Stimulated activated CD4-positive, alpha-beta T cell treated with anti-CD3 and anti-CD28 coated beads, Interleukin-4, amount 100 ng/mL, for 1 hour (primary cell): ENCODE data around the gene C1QB.
"Not testable (repeated sequence)": the region's sequence is repeated elsewhere in the genome, so short reads cannot be mapped to it uniquely, and the experiment has no call there.

Source experiments
- DNase-seq: peaks from one replicate; pipeline ENCODE4 v3.0.0-alpha.2; 2020

The C1QB gene

DNA sequence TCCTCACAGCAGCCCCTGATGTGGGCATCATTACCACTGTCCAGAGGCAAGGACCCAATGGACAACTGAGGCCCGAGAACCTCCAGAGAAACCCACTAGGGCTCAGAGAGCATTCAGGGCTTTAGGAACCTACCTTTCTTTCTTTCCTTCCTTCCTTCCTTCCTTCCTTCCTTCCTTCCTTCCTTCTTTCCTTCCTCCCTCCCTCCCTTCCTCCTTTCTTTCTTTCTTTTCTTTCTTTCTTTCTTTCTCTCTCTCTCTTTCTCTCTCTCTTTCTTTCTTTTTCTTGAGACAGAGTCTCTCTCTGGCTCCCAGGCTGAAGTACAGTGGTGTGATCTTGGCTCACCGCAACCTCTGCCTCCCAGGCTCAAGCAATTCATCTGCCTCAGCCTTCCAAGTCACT, 15.8 kb downstream of the C1QB start:
- DNase-seq = not testable (repeated sequence)

DNA sequence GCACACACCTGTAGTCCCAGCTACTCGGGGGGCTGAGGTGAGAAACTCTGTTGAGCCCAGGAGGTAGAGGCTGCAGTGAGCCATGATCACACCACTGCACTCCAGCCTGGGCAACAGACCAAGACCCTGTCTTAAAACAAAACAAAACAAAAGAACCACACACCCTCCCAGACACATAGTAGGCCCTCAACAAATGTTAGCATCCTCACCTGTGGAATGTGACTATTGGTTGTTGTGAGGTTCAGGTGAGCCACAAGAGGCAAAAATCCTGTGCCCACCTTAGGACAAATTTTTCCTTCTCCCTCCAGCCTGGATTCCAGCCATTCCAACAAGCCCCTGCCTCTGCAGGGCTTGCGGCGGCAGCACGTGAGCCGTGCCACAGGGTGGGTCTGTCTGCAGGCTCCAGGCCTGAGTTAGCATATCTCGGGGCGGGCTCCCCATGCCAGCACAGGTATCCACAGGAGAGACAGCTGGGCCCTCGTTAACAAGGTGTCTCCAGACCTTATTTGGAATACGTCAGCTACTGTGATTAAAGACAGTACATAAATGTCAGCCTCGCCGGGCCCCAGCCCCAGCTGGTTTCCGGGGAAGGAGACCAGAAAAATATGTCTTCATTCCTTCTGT, 17.4 kb downstream of the C1QB start:
- DNase-seq = no peak

DNA sequence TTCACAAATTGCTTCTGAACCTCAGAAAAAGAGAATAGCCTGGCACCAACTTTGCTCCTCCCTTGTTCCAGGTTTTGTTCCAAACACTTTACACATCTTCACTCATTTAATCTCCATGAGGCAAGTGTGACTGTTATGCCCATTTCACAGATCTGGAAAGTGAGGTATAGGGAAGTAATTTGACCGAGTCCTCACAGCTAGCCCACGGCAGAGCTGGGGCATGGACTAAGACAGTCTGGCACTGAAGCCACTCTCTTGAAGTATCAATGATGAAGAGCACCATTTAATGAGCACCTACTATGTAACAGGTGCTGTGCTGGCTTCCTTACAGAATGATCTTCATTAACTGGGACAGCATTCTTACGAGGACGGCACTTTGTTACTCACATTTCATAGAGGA, 19.0 kb downstream of the C1QB start:
- no peak for DNase-seq

DNA sequence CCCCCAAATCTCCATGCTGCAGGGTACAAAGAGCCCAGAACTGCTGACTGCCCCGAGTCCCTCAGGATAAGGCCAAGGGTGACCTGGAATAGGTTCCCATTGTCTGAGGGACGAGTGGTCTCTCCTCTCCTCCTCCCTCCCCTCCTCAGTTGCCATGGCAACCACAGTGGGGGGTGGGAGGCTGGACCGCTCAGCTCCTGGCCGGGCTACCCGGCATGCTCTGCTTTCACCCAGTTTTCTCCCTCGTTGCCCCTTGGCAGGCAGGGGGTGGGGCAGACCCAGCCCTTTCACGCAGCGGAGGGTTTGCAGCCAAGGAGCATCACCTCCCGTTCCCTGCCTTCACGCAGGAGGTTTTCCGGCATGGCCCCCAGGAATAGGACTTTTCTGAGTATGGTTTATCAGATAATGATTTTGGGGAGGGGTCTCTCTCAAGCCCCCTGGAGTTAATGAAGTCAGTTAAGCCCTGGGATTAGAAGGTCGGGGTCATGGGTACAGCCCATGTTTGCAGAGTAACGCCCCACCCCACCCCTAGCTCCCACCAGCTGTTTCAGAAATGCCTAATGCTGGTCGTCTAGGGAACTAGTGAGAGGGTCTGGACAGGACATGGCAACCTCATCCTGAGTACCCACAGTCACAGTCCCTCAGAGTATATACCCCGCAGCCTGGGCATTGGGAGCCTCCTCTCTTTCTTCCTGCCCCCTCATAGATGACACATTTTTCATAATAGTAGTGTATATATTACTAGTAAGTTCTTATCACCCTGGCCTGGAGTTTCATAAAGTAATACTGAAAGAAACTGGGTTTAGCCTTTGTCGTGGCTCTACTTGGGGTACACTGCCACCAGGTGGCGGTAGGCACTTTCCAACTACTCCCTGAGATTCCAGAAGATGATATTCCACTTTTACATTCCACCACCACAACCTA, 20.7 kb downstream of the C1QB start:
- DNase-seq = no peak

DNA sequence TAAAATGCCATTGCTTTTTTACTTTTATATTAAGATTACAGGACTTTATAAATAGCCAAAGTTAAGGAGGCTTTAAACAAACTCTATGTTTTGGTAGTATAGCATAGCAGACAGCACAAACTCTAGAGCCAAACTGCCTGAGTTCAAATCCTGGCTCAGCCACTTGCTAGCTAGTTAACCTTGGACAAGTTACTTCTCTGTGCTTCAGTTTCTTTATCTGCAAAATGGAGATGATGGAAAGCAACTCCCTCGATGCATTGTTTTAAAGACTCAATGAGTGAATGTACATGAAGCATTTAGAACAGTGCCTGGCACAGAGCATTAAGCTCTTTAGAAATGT, 21.3 kb downstream of the C1QB start:
- no peak for DNase-seq

DNA sequence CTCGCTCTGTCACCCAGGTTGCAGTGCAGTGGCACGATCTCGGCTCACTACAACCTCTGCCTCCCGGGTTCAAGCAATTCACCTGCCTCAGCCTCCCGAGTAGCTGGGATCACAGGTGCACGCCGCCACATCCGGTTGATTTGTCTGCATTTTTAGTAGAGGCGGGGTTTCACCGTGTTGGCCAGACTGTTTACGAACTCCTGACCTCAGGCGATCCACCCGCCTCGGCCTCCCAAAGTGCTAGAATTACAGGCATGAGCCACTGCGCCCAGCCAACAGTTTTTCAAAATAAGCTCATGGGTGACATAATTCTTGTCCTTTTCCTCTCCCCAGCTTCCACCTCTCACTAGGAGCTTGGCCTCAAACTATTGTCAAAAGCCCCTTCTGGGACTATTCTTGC, 23.1 kb downstream of the C1QB start:
- DNase-seq = not testable (repeated sequence)

DNA sequence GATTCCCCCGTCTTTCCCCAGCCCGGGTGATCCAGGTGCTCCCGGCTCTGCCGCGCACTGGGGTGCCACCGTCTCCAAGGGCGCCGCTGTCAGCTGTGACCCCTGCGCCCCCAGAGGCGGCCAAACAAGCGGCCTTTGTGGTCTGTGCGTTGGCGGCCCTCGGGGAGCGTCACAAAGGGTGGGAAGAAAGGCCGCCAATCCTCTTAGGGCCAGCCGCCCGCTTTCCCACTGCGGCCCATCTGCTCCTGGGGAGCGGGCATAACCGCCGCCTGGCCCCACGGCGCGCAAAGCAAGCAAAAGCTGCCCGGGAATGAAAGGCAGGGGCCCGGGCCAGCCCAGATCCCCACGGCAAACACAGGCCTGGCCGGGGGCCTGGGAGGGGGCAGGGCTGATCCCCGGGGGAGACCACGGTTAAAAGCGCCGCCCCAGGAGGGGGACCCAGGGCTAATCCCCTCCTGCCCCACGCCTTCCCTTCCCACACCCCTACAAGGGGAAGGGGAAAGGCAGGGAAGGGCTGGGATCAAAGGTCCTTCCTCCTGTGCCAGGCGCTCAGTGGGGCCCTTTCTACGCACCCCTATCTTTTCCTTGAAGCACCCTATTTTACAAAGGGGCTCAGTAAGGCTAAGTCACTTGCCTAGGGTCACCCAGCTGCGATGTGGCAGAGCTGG, 24.0 kb downstream of the C1QB start:
- DNase-seq = no peak

DNA sequence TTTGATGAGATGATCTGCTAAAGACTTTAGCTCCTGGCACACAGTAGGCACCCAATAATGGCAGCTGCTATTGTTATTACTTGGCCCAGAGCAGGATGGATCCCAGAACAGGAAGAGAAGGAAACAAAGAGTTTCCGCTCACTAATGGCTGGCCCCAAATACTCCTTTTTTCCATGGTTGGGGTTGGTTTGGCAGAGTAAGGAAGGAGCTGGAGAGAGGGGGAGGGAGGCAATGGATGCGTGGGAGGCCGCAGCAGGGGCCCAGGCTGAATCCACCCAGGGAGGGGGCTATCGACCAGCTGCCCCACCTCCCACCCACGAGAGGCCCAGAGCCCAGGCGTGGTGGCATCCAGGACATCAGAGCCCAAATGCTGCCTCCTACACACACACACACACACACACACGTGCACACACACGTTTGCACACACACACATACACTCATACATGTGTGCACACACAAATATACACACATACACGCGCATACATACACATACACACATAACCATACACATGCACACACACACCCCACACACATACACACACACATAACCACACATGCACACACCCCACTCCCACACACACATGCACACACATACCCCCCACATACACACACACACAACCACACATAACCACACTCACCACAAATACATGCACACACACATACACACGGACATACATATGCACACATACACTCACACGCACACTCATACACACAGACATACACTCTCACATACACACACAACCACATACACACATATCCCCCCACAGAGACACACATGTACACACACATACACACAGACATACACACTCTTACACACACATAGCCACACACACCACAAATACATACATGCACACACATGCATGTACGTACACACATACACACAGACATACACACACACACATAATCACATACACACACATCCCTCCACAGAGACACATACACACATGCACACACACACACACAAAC, 25.2 kb downstream of the C1QB start:
- DNase-seq = no peak

DNA sequence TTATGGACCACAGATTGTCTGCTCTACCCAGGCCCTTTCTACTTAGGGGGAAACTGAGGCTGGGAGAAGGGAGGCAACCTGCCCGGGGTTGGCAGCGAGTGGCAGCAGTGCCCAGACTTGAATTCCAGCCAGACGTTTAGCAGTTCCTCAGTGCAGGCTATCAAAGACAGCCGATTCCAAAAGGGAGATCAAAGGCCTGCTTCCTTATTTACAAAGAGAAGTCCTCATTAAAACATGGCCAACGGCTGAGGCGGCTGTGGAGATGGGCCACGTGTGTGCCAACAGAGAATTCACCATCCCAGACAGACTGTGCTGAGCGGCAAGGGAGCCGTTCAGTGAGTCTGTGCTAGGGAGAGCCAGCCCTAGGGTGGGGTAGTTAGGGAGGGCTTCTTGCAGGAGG, 27.7 kb downstream of the C1QB start:
- DNase-seq = no peak

DNA sequence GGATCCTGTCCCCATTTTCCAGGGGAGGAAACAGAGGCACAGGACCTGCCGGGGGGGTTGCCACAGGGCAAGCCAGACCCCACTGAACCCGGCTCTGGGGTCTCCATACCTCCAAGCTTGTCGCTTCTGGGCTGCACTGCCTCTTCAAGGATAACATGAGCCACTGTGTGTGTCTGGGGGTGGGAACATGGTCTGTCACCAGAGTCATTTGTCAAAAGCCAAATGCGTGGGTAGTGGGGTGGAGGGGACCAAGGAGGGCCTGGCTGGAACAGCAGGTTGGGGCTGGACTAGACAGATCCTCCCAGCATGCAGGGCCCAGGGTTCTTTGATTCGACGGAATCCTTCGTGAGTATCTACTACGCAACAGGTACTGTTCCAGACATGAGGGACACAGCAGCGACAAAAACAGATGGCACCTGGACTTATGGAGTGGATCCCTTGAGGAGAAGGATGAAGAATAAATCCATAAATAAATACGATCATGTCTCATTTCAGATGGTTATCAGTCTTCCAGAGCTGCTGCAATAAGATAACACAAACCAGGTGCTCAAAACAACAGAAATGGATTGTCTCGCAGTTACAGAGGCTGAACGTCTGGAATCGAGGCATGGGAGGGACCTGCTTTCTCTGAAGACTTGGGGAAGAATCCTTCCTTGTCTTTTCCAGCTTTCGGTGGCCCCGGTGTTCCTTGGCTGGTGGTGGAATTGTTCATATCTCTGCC, 28.7 kb downstream of the C1QB start:
- DNase-seq = no peak

DNA sequence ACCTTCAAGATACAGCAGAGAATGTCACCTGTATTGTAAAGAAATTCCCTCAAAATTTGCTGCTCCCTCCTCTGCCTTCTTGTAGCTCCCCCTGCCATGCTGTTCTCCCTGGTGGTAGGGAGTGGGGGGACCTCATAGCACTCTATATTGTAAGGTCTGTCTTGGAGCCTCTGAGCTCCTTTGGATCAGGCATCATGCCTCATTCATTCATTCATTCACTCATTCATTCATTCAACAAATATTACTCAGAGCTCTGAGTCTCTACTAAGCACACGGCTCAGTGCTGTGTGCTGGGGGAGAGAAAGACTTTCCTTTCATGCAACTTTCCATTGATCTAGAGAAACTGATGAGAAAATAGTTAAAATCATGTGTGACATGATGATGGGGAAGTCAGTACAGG, 30.5 kb downstream of the C1QB start:
- DNase-seq = no peak

DNA sequence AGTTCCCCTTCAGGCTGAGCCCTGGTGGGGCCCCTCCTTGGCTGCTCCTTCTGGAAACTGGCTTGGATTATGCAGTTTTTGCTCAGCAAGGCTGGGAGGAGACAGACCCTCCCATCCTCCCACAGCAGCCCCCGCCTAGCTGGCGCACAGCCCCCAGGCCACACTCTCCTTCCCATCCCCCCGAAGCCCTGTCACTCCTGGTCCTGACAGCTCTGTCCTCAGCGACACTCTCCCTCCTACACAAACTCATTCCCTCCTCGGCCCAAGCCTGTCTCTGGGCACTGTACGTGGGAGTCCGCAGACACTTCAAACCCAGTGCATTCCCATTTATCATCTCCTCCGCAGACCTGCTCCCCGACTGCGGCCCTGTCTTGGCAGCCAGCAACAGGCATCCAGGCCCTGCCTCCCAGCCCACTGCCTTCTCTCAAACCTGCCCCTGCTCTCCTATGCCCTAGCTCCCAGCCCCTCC, 32.6 kb downstream of the C1QB start:
- DNase-seq = no peak

DNA sequence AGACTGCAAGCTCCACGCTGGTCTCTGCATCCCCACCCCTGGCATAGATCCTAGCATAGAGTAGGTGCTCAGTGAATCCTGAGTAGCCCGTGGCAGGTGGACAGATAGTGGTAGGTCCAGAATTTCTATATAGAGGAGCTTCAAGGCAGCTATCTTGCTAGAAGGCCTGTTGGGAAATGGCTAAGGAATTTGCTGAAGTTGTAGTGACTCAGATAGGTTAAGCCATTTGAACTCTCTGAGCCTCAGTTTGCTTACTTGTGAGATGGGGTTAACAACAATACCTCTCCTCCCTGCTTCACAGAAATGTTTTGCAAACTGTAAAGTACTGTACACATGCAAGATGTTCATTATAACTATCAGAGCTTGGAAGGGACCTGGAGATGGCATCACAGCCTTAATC, 34.2 kb downstream of the C1QB start:
- DNase-seq = no peak

DNA sequence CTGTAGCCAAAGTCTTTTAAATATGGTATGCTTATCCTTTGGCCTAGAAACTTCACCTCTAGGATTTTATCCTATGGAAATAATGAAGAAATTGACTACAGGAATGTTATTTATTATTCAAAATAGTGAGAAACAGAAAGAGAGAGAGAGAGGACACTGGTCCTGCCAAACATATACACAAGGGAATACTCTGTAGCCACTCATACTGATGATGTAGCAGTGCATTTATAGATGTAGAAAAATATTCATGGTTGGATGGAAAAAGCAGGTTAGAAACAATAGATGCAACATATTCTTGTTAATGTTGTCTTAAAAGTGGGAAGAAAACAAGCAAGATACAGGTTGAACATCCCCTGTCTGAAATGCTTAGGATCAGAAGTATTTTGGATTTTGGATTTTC, 35.4 kb downstream of the C1QB start:
- no peak for DNase-seq

DNA sequence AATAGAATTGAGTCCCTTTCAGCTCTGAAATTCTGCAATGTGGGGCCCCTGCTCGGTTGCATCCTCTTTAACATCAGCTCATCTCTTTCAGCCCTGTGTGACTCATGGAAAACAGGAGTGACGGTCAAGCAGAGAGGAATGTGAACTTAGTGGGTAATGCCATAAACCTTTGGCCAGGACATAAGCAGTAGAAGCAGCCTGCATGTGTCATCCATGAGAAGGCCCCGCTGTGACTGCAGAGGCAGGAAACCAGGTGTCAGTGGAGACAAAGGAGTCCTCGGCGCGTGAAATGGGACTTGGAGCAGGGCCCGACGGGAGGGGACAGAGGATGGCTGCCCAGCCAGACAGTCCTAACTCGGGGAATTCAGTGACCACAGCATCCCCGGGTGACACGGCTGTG, 36.5 kb downstream of the C1QB start:
- DNase-seq = no peak

DNA sequence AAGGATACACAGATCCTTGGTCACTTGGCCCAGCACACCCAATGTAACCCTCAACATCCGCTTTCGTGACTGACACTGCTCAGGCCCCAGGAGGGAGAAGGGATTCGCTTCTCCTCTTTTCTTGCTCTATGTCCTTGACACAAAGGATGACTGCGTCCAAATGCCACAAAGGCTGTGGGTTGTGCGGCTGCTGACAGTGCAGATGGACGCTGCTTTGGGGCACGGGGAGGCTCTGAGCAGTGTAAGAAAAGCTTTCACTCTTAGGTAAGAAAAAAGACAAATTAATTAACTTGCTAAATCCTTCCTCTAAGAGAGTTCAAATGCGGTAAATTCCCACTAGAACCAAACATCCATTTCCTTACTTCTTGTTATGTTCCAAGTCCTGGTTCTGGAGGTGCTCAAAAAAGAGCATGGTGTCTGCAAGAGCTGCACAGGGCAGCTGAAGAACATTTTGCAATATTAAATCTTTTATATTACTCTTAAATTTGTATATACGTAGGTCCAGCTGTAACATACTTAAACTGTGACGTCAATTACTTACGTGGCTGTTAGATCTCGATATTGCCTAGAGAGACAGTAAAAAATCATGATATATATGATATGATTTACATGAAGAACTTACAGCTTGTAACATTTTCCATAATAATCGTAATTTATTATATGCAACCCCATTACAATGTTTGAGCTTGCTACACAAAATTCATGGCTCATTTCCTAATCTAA, 38.2 kb downstream of the C1QB start:
- no peak for DNase-seq

DNA sequence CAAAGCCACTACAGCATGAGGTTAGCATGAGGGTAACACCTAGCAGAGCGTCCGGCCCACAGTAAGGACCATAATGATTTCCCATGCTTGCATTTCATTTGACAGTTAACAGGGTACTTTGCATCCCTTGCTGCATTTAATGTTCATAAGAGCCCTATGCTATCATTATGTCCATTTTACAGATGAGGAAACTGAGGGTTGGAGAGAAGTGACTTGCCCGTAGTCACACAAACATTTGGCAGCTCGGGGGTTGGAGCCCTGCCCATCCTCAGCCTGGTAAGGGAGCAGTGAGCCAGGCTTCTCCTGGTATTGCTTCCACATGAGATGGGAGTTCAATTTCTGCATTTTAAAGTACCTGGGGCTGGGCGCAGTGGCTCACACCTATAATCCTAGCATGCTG, 41.1 kb downstream of the C1QB start:
- no peak for DNase-seq

DNA sequence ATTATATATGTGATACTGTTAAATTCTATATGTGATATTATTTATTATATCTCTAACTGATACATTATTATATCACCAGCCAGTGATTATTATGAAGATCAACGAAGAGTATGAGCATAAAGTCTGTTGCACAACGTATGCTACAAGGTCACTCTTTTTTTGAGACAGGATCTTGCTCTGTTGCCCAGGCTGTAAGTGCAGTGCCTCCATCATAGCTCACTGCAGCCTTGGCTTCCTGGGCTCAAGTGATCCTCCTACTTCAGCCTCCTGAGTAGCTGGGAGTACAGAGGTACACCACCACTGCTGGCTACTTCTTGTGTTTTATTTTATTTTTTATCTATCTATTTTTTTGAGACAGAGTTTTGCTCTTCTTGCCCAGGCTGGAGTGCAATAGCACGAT, 43.6 kb downstream of the C1QB start:
- DNase-seq = no peak

DNA sequence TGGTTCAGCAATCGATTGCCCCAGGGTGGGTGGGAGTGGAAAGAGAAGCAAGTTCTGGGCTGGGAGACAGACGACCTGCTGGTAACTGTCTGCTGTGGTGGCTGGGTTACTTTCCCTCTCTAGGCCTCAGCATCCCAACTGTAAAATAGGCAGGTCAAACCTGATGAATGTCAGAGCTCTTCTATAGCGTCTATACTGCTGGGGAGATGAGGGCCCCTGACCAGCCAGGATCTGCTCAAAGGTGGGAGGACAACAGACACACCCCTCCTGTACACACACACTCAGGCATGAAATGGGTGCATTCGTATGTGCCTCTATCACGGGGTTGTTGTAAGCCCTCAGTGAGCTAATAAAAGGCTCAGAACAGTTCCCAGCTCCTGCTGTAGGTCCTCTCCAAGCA, 44.9 kb downstream of the C1QB start:
- DNase-seq = no peak

DNA sequence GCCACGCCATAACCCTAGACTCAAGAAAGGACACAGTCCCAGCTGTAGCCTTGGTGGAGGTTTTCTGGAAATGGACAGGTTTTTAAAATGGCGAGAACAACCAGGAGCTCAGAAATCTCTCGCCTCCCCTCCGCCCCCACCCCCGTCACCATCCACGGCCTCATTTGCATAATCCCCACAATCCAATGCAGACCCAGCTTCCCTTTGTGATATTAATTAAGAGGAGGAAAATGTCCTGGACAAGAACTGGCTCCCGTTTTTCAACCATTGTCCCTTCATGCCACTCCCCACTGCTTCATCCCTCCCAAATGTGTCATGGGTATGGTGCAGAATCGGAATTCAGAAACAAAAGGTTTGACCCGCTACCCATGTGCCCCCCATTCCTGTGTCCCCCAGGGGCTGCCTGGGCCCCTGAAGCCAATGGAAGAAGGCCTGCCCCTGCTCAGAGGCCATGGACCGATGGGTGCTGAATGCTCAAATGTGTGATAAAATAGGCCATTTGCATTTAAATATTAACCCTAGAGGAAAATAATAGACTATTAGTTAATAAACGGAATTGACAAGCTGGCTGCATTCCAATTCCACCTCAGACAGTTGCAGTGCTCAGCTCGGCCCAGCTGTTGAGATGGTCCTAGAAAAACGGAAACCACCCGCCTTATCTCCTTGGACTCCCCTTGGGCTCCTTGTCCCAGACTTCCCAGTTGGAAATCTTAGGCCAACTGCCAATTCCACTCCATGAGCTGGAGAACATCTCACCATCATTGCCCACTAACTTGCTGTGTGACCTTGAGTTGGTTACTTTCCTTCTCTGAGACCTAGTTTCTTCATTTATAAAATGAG, 46.9 kb downstream of the C1QB start:
- no peak for DNase-seq
